Muscle of back (tissue), 11 donors: ENCODE data around the gene CES1. TPM values are rescaled to one million over a fixed set of nuclear protein-coding genes. Genes with fewer than 3 reads are reported as not detected.
"Not testable (repeated sequence)": the region's sequence is repeated elsewhere in the genome, so short reads cannot be mapped to it uniquely, and the experiment has no call there.

Source experiments
- DNase-seq, 3 donors: peaks; one replicate each; pipeline versions ENCODE4 v3.0.0 to v3.0.0-alpha.2; 2013
- polyA plus RNA-seq, 10 donors: library from polyadenylated mRNA; unstranded; fragments of 120-200 nt; gene quantifications; one replicate each; pipeline ENCODE4 v1.2.1, GENCODE V29; 2013; ENCODE audit not compliant: insufficient read length in 10 of 10

Gene CES1
- polyA plus RNA-seq, 10 donors, result 0.35 to 1.4 (median 0.93) TPM

GRCh38 chr16:55832425-55832772 is 497 bp downstream of the CES1 start:
- no peak for DNase-seq

DNA sequence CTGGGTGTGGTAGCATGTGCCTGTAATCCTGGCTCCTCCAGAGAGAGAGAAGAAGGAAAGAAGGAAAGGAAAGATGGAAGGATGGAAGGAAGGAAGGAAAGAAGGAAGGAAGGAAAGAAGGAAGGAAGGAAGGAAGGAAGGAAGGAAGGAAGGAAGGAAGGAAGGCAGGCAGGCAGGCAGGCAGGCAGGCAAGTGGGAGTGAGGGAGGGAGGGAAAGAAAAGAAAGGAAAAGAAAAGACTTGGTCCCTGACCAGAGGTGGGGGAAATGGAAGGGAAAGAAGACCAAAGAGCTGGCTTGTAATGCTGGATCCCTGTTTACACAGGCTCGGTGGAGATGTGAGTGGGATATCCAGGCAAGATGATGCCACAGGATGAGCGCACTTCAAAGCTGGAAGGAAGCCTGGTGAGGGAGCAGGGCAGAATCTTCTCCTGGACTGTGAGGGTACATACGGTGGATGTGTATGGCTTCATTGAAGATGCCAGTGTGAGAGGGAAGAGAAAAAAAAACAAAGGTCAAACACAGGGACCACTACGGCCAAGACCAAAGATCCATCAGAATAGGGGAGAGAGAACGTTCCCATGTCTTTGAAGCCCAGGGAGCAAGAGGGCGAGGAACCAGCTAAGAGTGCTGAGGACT is 2.1 kb downstream of the CES1 start:
- no peak for DNase-seq

DNA sequence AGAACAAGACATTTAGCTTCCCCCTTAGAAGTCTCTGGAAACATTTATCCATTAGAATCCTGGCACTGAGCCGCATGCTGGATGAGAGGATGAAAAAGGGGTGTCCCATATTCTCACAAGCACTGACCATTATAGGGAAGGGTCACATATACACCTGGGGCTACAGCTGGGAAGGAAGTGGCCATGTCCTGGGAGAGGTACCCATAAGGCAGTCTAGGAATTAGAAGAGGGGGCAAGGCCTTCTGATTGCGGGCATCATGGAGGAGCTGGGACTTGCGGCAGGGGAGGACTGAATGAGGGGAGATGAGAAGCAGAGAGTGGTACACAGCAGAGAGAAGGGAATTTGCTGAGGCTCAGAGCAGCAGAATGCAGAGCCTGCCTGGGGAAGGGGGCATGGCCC is 3.7 kb downstream of the CES1 start:
- DNase-seq, result not testable (repeated sequence)

DNA sequence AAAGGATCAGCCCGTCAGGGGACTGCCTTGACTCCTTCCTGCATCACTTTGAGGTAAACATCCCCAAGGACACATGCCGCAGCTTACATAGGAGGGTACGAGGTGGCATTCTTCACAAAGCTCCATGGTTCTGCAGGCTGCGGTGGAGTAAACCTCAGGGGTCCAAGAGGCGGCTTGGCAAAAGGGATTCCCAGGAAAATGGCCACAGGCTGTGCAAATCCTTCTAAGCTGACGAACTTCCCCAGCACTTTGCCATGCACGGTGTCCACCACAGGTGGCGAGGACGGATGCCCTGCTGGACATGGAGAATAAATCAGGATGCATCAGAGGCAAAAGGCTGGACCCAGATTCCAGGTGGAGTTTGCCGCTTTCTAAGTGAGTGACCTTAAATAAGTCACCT is 4.2 kb downstream of the CES1 start:
- DNase-seq, result no peak

DNA sequence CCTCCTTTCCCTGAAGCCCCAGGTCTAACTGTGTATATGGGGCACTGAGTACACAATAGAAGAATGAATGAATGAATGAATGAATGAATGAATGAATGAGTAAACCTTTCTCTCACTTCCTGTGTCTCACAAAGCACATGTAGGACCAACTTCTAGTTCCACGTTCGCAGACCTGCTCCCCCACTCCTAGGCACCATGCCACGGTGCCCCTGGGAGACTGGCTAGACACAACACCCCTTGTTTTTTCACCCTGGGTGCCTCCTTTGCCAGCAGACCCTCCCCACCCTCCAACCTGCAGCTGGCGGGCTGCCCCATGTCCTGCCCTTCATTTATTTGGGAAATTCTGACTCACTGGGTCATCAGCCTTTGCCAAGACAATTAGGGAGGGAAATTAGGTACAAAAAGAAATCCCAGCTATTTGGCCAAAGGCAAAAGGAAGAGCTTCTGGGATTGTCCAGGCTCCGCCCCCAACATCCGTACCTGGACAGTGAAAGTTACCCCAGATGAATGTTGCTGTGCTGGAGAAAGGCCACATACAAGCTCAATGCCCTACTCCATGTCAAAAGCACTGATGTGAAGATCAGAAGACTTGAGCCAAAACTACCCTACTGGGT is 7.7 kb downstream of the CES1 start:
- DNase-seq, result no peak

DNA sequence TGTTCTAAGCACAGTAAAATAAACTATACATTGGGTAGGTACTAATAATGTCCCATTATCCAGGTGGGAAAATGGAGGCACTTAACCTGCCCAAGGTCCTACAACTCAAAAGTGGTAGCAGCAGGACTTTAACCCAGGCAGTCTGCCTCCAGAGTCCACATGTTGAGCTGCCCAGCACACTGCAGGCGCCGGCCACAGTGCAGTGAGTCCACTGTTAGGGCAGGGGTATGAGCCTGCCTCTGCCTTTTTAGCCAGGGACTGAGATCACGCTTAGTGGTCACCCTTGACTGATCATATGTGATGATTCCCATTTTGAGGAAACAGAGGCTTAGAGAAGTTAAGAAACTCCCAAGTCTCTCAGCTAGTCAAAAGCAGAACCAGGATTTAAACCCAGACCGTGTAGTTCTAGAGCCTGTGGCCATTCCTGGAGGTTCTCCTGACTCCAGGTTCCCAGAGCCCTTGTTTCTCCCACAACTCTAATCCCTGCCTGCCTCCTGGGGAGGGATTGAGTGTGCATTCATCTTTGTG is 8.4 kb downstream of the CES1 start:
- DNase-seq, result no peak

GRCh38 chr16:55822280-55822810 is 10.6 kb downstream of the CES1 start:
- DNase-seq, result no peak

DNA sequence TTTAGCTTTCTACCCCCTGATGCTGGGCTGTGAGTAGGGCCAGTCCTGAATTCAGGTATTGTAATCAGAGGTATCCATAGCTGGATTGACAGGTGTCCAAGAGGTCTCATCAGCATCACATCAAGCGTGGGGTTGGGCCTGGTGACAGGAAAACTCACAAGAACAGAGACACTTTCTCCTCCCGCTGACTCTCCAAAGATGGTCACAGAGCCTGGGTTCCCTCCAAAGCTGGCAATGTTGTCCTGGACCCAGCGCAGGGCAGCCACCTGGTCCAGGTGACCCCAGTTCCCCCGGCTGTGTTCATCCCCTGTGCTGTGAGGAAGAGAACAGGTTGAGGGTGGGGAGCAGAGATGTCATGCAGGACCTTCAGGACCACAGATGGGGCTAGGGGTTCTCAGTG is 11.7 kb downstream of the CES1 start:
- no peak for DNase-seq

GRCh38 chr16:55820615-55821014 is 12.3 kb downstream of the CES1 start:
- no peak for DNase-seq

DNA sequence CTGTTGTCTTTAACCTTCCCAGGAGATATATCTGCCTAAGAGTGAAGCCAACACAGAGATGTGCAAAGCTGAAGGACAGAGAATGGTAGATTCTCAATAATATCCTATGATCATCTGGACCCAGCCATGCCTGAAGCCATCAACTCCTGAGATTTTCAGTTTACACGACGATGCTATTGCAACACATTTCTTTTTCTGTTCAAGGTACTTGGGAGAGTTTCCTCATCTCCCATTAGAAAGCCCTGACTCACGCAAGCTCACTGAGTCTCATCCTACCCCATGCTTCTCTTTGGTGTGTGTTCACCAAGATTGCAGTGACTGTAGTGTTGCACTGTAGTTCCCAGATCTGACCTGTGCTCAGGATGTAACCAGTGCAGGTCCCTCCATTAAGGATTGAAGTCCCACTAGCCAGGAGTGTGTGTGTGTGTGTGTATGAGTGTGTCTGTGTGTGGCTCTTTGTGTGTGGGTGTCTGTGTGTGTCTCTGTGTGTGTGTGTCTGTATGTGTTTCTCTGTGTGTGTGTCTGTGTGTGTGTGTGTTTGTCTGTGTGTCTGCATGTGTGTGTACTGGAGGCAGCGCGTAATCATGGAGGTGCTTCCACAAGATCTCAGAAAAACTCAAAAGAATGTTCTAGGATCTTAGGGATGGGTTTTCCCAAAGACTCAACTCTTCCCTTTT is 15.5 kb downstream of the CES1 start:
- DNase-seq, result no peak

DNA sequence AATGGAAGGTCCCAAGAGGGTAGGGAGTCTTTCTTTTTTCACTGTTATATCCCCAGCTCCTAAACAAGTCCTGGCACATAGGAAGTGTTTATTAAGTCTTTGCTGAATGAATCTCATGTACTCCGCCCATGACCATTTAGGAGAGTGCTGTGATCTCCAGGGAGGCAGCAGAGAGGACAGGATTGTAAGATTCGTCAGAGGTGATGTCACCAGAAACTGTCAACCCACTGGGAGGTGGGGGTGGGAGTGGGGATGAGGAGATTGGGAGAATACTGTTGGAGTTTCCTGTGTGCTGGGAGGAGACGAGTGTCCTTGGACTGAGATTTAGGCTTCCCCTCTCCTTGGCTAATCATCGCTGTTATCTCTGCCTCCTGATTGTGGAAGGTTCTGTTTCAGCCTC is 16.7 kb downstream of the CES1 start:
- DNase-seq, result not testable (repeated sequence)

- DNase-seq, result no peak
Measured at GRCh38 chr16:55815320-55815719, 17.6 kb downstream of the CES1 start.

GRCh38 chr16:55814174-55814573 is 18.7 kb downstream of the CES1 start:
- not testable (repeated sequence) for DNase-seq

DNA sequence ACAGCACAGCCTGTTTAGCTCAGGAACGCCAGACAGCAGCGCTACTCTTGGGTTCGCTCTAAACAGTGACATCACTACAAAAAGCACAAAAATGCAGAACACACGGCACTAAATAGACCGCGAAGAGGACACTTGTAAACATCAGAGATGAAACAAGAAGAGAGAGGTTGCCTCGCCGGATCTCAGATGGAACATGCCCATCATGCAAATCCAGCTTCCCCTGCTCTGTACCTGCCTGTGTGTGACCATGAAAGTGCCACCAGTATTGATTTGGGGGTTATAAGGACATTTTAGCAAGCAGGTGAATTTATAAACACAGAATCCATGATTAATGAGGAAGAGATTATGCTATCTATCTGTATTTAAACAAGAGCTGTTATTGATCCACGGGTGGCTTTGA is 19.2 kb downstream of the CES1 start:
- not testable (repeated sequence) for DNase-seq

GRCh38 chr16:55812951-55813350 is 19.9 kb downstream of the CES1 start:
- DNase-seq, result no peak

DNA sequence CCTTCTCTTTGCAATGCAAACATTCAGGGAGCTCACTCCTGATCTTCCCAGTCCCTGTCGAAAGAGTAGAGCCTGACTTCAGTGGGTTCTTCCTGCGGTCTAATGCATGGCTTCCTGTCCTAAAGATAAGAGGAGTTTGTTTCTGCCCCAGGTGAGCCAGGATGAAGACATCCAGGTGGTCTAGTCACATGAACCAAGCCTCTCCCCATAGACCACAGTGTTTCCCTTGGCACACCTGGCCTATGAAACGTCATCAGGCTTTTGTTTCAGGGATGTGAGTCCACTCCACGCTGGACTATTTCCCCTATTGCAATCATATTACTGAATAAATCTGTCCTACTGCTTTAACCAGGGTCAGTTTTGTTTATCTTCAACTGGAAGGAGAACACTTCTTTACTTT is 21.1 kb downstream of the CES1 start:
- no peak for DNase-seq

DNA sequence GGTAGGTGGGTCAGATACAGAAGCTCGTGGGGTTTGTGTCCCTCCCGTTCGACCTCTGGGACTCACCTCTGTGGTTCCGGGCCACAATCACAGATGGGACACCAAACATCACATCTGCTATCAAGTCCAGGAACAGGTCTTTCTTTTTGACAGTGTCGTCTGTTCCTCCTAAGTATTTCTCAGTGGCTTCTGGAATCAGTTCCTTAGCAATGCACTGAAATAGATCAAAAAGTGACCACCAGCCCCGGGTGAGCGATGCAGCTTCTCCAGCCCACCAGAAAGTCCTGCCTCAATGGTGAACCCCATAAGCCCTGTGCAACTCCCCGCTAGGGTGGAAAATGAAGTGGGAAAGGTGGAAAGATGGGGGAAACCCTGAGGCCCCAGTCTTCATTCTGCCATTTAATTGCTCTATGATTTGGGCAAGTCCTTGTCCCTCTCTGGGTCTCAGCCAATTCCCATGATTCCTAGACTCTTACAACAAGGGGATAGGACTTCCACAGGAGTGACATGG is 22.4 kb downstream of the CES1 start:
- DNase-seq, result no peak

GRCh38 chr16:55809851-55810250 is 23.0 kb downstream of the CES1 start:
- no peak for DNase-seq

DNA sequence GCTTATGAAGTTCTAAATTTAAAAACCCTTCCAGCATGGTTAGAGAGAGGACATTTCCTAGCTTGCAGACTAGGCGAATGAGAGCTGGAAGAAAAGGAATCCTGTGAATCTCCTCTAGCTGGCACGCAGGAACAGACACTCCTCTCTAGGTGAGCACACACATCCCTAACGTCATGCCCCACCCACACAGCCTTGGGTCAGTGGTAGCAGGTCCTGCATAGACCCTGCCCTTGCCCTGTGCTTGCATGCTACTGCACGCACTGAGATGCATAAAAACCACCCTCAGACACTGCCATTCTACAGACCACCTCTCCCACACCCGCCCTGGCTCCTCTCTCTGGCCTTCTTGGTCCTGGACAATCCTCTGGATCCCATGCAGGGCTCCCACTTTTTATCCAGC is 23.5 kb downstream of the CES1 start:
- DNase-seq, result no peak

DNA sequence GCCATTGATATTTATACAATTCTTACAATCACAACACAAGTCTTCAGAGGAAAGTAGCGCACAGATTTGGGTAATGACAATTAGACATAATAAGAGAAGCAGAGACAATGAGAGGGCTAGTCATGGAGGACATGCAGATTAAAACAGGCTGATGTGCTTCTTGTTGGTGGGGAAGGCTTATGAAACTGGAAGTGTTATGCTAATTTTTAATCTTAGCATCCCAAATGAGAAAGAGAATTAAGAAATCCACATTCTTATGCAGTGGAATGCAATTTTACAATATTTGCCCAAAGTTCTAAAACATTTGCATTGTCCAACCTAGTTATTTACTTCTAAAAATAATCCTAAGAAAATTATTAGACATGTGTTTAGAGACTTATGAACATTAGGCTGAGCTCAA is 24.6 kb downstream of the CES1 start:
- DNase-seq, result not testable (repeated sequence)

GRCh38 chr16:55805104-55805503 is 27.8 kb downstream of the CES1 start:
- not testable (repeated sequence) for DNase-seq

DNA sequence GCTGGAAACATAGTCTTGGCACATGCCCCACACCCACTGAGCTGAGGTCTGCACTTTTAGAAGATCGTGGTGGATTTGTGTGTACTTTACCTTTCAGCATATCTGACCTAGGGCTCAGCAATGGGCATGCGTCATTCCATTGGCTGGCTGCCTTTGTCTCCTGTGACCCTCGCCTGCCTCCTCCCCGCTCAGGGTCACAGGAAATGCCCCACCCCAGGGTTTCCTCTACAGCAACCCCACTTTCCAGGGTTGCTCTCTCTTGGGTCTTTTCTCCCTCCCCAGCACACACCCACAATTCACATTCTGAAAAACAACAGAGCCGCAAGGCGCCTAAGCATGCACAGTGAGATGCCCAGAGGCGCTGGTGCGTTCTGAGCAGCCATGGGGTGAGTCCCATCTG is 29.2 kb downstream of the CES1 start:
- DNase-seq, result not testable (repeated sequence)

GRCh38 chr16:55792934-55793374 is 39.9 kb downstream of the CES1 start:
- DNase-seq, result not testable (repeated sequence)
